SK-N-MC (cell line): ENCODE results near the gene MRPS24.

Experiments
- EZH2 ChIP-seq: fragments of 200-600 bp; sonication (generic); IDR thresholded peaks from one replicate; pipeline ENCODE4 v1.6.1; 2017; ENCODE audit warnings: antibody characterized with exemption
- POLR2AphosphoS5 ChIP-seq: IDR thresholded peaks from 2 replicates; pipeline ENCODE4 v1.6.1; 2012; ENCODE audit warnings: mild to moderate bottlenecking, low read depth, low read length, borderline replicate concordance

DNA sequence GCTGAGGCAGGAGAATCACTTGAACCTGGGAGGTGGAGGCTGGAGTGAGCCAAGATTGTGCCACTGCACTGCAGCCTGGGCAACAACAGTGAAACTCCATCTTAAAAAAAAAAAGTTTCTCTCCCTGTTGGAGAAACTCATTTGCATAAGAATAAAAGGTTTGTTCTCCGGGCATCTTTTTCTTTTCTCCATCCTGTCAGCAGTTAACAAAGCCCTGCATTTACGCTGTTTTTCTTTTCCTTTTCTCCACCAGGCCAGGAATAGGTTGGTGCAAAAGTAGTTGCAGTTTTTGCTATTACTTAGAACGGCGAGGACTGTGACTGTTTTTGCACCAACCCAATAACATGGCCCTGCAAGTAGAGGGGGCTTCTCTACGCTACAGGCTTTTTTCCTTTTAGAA is 46.6 kb upstream of the MRPS24 start:
- TF ChIP-seq EZH2 (no peak), POLR2AphosphoS5 (no peak)
